Measurements from ENCODE around the gene RPLP1.

- TF ChIP-seq CTCF (conservative IDR thresholded peaks at IDR 0.05) (no peak), EZH2 (IDR thresholded peaks at IDR 0.05; ENCODE audit: low read depth) (no peak)
These were observed 32.2 kb downstream of the RPLP1 start for GRCh38 chr15:69484837-69485236.
